H9 (cell line): Measurements from ENCODE around the gene SLAIN1. TPM values are rescaled to one million over a fixed set of nuclear protein-coding genes. Genes with fewer than 3 reads are reported as not detected.

Experiments
- DNase-seq: peaks from one replicate; pipeline ENCODE4 v3.0.0-alpha.2; 2017
- H2AFZ ChIP-seq: one replicate; pipeline ENCODE4 v1.6.1; 2013; ENCODE audit warnings: mild to moderate bottlenecking, low read length, control low read depth, moderate library complexity
- H2AK5ac ChIP-seq: 2 replicates; pipeline ENCODE4 v1.6.1; 2013; ENCODE audit warnings: low read length, control low read depth, mixed read lengths; ENCODE audit not compliant: insufficient read length
- H2BK120ac ChIP-seq: one replicate; pipeline ENCODE4 v1.6.1; 2013; ENCODE audit warnings: low read depth, mild to moderate bottlenecking, low read length, control low read depth, inconsistent platforms; ENCODE audit not compliant: poor library complexity, severe bottlenecking
- H2BK12ac ChIP-seq: 2 replicates; pipeline ENCODE4 v1.6.1; 2013; ENCODE audit warnings: low read length, control low read depth, mixed read lengths, low read depth; ENCODE audit not compliant: insufficient read length
- H2BK15ac ChIP-seq: 2 replicates; pipeline ENCODE4 v1.6.1; 2013; ENCODE audit warnings: low read depth, low read length, control low read depth
- H2BK20ac ChIP-seq: one replicate; pipeline ENCODE4 v1.6.1; 2013; ENCODE audit warnings: low read depth, mild to moderate bottlenecking, low read length, control low read depth, inconsistent platforms; ENCODE audit not compliant: poor library complexity, severe bottlenecking
- H2BK5ac ChIP-seq: 2 replicates; pipeline ENCODE4 v1.6.1; 2013; ENCODE audit warnings: low read length, control low read depth, mixed read lengths; ENCODE audit not compliant: insufficient read length
- H3K14ac ChIP-seq: 2 replicates; pipeline ENCODE4 v1.6.1; 2013; ENCODE audit warnings: low read length, control low read depth; ENCODE audit not compliant: insufficient read depth
- H3K18ac ChIP-seq: 2 replicates; pipeline ENCODE4 v1.6.1; 2013; ENCODE audit warnings: low read depth, mild to moderate bottlenecking, mixed read lengths, low read length, control low read depth; ENCODE audit not compliant: insufficient read length
- H3K23ac ChIP-seq: 2 replicates; pipeline ENCODE4 v1.6.1; 2013; ENCODE audit warnings: low read length, control low read depth, mixed read lengths, low read depth; ENCODE audit not compliant: insufficient read length
- H3K23me2 ChIP-seq: 2 replicates; pipeline ENCODE4 v1.6.1; 2013; ENCODE audit warnings: low read depth, mild to moderate bottlenecking, mixed read lengths, low read length, control low read depth; ENCODE audit not compliant: insufficient read length, poor library complexity, severe bottlenecking
- H3K27ac ChIP-seq: 2 replicates; pipeline ENCODE4 v1.5.1; 2013; ENCODE audit warnings: low read length, control low read depth, mixed read lengths, low read depth; ENCODE audit not compliant: insufficient read length
- H3K27me3 ChIP-seq: 2 replicates; pipeline ENCODE4 v1.6.1; 2013; ENCODE audit warnings: low read length, control low read depth, inconsistent platforms; ENCODE audit not compliant: insufficient read depth
- H3K4ac ChIP-seq: 2 replicates; pipeline ENCODE4 v1.6.1; 2013; ENCODE audit warnings: low read depth, mild to moderate bottlenecking, control low read depth, inconsistent platforms, low read length, moderate library complexity
- H3K4me1 ChIP-seq: 2 replicates; pipeline ENCODE4 v1.6.1; 2013; ENCODE audit warnings: low read length, control low read depth, inconsistent platforms; ENCODE audit not compliant: insufficient read depth
- H3K4me2 ChIP-seq: 2 replicates; pipeline ENCODE4 v1.6.1; 2013; ENCODE audit warnings: low read length, control low read depth, mixed read lengths; ENCODE audit not compliant: insufficient read length, insufficient read depth
- H3K56ac ChIP-seq: 2 replicates; pipeline ENCODE4 v1.6.1; 2013; ENCODE audit warnings: low read depth, mild to moderate bottlenecking, mixed read lengths, low read length, control low read depth; ENCODE audit not compliant: insufficient read length
- H3K79me1 ChIP-seq: 2 replicates; pipeline ENCODE4 v1.6.1; 2013; ENCODE audit warnings: low read depth, mild to moderate bottlenecking, moderate library complexity, low read length, control low read depth, inconsistent platforms; ENCODE audit not compliant: insufficient read depth, poor library complexity, severe bottlenecking
- H3K79me2 ChIP-seq: 2 replicates; pipeline ENCODE4 v1.6.1; 2013; ENCODE audit warnings: low read length, control low read depth, inconsistent platforms; ENCODE audit not compliant: insufficient read depth
- H3K9ac ChIP-seq: 2 replicates; pipeline ENCODE4 v1.6.1; 2013; ENCODE audit warnings: low read length, control low read depth, mixed read lengths; ENCODE audit not compliant: insufficient read length; ENCODE audit errors: extremely low read depth
- H3K9me3 ChIP-seq: one replicate; pipeline ENCODE4 v1.6.1; 2013; ENCODE audit warnings: low read depth, low read length, inconsistent platforms; ENCODE audit not compliant: control insufficient read depth
- H3T11ph ChIP-seq: one replicate; pipeline ENCODE4 v1.6.1; 2013; ENCODE audit warnings: mild to moderate bottlenecking, low read length, control low read depth, inconsistent platforms
- H4K20me1 ChIP-seq: one replicate; pipeline ENCODE4 v1.6.1; 2013; ENCODE audit not compliant: control insufficient read depth, insufficient read length, insufficient read depth
- H4K5ac ChIP-seq: 2 replicates; pipeline ENCODE4 v1.6.1; 2013; ENCODE audit warnings: low read depth, mild to moderate bottlenecking, mixed read lengths, low read length, control low read depth; ENCODE audit not compliant: insufficient read length
- H4K8ac ChIP-seq: replicated peaks from 2 replicates; pipeline ENCODE4 v1.6.1; 2013; ENCODE audit warnings: low read length, control low read depth, mixed read lengths, low read depth; ENCODE audit not compliant: insufficient read length
- H4K91ac ChIP-seq: 2 replicates; pipeline ENCODE4 v1.6.1; 2013; ENCODE audit warnings: low read depth, mild to moderate bottlenecking, moderate library complexity, mixed read lengths, low read length, control low read depth; ENCODE audit not compliant: insufficient read length
- H3K27ac Mint-ChIP-seq, 3 experiments: 2 replicates in 2 of 3; 3 replicates in 1 of 3; pipeline ENCODE4 v1.8.0; 2020 to 2021; ENCODE audit warnings: mixed read lengths in 3 of 3, mild to moderate bottlenecking in 1 of 3, moderate library complexity in 1 of 3
- H3K27me3 Mint-ChIP-seq: 2 replicates; pipeline ENCODE4 v1.8.0; 2021; ENCODE audit warnings: low read depth, mild to moderate bottlenecking, moderate library complexity, mixed read lengths
- H3K36me3 Mint-ChIP-seq, 3 experiments: 2 replicates in 2 of 3; 3 replicates in 1 of 3; pipeline ENCODE4 v1.8.0; 2020 to 2021; ENCODE audit warnings: low read depth in 3 of 3, mixed read lengths in 3 of 3; ENCODE audit not compliant: insufficient read depth in 1 of 3
- H3K4me1 Mint-ChIP-seq, 2 experiments: 2 replicates each; pipeline ENCODE4 v1.8.0; 2020; ENCODE audit warnings: mixed read lengths in 2 of 2
- H3K4me3 Mint-ChIP-seq, 2 experiments: 2 replicates in 1 of 2; 3 replicates in 1 of 2; pipeline ENCODE4 v1.8.0; 2020 to 2021; ENCODE audit warnings: mild to moderate bottlenecking in 2 of 2, mixed read lengths in 2 of 2, moderate library complexity in 1 of 2
- H3K9me3 Mint-ChIP-seq, 2 experiments: 2 replicates in 1 of 2; 3 replicates in 1 of 2; pipeline ENCODE4 v1.8.0; 2020; ENCODE audit warnings: mild to moderate bottlenecking in 2 of 2, mixed read lengths in 2 of 2, moderate library complexity in 1 of 2
- WGBS: extraction: QIAGEN DNeasy Blood & Tissue Kit; methylation state at CpG from one replicate; pipeline ENCODE4 v1.1.7; 2013; ENCODE audit warnings: missing lambda C conversion rate, low lambda C conversion rate, mixed read lengths; ENCODE audit not compliant: insufficient read length; ENCODE audit errors: extremely low coverage; 5-methylcytosine and 5-hydroxymethylcytosine counted together
- total RNA-seq: library from RNA; stranded (reverse); gene quantifications from 2 replicates; pipeline ENCODE4 v1.2.1, GENCODE V29; 2021
- TF ChIP-seq, protein P1 (sequence below): fragments of 200-600 bp; sonication (generic); conservative IDR thresholded peaks from 3 replicates; pipeline ENCODE4 v1.8.0; 2021; ENCODE audit warnings: antibody characterized with exemption, mild to moderate bottlenecking

Gene SLAIN1
- total RNA-seq, 1 experiment from 2014 or later, result 23.2 TPM

- H2AK5ac ChIP-seq, result no peak overlapping the region
- H3K9me3 Mint-ChIP-seq, result no peaks in the 10 kb centered on the region
- H3K4me1 ChIP-seq, result no peaks in the 10 kb centered on the region
- no peak overlapping the region for H2AFZ ChIP-seq
- H2BK5ac ChIP-seq, result no peak overlapping the region
- no peak overlapping the region for H2BK120ac ChIP-seq
- H3K27me3 ChIP-seq, result no peaks in the 10 kb centered on the region
- H3K56ac ChIP-seq, result no peak overlapping the region
- no peak overlapping the region for H3K27ac Mint-ChIP-seq
- H4K5ac ChIP-seq, result no peak overlapping the region
- H3K27me3 Mint-ChIP-seq, result no peaks in the 10 kb centered on the region
- peaks cover 0 to 2% (median 0%) of the 10 kb centered on the region in 3 experiments; a peak in 1 of 7 replicates for H3K36me3 Mint-ChIP-seq
- H2BK15ac ChIP-seq, result no peak overlapping the region
- H3K14ac ChIP-seq, result no peak overlapping the region
- H3K4me1 Mint-ChIP-seq, result no peaks in the 10 kb centered on the region
- H3K27ac ChIP-seq, result no peak overlapping the region
- TF ChIP-seq, protein P1, sequence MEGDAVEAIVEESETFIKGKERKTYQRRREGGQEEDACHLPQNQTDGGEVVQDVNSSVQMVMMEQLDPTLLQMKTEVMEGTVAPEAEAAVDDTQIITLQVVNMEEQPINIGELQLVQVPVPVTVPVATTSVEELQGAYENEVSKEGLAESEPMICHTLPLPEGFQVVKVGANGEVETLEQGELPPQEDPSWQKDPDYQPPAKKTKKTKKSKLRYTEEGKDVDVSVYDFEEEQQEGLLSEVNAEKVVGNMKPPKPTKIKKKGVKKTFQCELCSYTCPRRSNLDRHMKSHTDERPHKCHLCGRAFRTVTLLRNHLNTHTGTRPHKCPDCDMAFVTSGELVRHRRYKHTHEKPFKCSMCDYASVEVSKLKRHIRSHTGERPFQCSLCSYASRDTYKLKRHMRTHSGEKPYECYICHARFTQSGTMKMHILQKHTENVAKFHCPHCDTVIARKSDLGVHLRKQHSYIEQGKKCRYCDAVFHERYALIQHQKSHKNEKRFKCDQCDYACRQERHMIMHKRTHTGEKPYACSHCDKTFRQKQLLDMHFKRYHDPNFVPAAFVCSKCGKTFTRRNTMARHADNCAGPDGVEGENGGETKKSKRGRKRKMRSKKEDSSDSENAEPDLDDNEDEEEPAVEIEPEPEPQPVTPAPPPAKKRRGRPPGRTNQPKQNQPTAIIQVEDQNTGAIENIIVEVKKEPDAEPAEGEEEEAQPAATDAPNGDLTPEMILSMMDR, result no peak
- DNase-seq, result no peak
- H2BK20ac ChIP-seq, result no peak overlapping the region
- no peak overlapping the region for H3T11ph ChIP-seq
- no peaks in the 10 kb centered on the region for H3K79me1 ChIP-seq
- H3K18ac ChIP-seq, result no peak overlapping the region
- no peak overlapping the region for H3K23ac ChIP-seq
- no peak overlapping the region for H3K9ac ChIP-seq
- H3K4ac ChIP-seq, result no peak overlapping the region
- no peak overlapping the region for H4K91ac ChIP-seq
- no peaks in the 10 kb centered on the region for H4K20me1 ChIP-seq
- no peak overlapping the region for H2BK12ac ChIP-seq
- no peak overlapping the region for H4K8ac ChIP-seq
- no CpG with 5 or more reads among the region's 2 CpGs for WGBS
- no peaks in the 10 kb centered on the region for H3K79me2 ChIP-seq
- no peak overlapping the region for H3K4me3 Mint-ChIP-seq
- no peaks in the 10 kb centered on the region for H3K9me3 ChIP-seq
- no peaks in the 10 kb centered on the region for H3K23me2 ChIP-seq
- no peak overlapping the region for H3K4me2 ChIP-seq
Measured at GRCh38 chr13:77811381-77811780, 113.9 kb downstream of the SLAIN1 start.
